Measurements from ENCODE around the gene C19orf81.
A peak's percentile ranks its signal among the peaks of the same experiment; 100 is the strongest.
"Not testable (repeated sequence)": the region's sequence is repeated elsewhere in the genome, so short reads cannot be mapped to it uniquely, and the experiment has no call there.

DNA sequence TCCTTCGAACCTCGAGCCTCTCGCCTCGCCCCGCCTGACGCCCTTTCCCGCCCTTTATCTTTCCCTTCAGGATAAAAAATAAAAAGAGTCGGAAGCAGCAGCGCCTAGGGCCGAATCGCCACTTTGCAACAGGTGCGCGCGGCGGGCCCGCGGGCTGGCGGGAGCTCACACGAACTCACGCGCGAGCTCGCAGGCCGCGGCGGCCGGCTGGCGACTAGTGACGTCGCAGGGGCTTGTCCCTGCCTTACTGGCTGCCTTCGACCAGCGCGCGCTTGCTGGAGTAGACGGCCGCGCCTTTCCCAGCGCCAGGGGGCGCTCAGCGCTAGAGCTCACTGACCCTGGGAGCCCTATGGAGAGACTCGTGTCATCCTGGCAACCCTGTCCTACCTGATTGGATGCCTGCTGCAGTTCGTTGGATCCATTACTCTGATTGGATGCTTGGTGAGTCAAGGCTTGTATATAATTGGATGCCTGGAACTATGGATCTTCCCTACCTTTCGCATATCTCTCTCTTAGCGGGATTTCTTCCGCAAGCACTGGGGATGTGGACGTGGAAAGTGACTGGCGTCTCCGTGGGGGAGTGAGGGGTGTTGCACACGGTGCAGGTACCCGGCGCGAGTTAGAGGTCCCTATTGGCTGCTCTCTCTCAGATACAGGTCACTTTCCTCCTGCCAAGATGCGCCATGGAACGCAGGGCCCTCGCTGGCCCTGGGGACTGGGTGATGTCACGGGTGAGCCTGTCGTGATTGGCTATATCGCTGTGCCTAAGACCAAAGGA lies 43.0 kb upstream of the C19orf81 start:
- not testable (repeated sequence) for TF ChIP-seq POLR2A, POLR2AphosphoS5, EP300 (IDR thresholded peaks at IDR 0.05)
- TF ChIP-seq, protein P1, sequence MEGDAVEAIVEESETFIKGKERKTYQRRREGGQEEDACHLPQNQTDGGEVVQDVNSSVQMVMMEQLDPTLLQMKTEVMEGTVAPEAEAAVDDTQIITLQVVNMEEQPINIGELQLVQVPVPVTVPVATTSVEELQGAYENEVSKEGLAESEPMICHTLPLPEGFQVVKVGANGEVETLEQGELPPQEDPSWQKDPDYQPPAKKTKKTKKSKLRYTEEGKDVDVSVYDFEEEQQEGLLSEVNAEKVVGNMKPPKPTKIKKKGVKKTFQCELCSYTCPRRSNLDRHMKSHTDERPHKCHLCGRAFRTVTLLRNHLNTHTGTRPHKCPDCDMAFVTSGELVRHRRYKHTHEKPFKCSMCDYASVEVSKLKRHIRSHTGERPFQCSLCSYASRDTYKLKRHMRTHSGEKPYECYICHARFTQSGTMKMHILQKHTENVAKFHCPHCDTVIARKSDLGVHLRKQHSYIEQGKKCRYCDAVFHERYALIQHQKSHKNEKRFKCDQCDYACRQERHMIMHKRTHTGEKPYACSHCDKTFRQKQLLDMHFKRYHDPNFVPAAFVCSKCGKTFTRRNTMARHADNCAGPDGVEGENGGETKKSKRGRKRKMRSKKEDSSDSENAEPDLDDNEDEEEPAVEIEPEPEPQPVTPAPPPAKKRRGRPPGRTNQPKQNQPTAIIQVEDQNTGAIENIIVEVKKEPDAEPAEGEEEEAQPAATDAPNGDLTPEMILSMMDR (IDR thresholded peaks at IDR 0.05) = peak in 2 of 6 experiments; percentile 5 to 47

Data from upper lobe of left lung (tissue), 4 donors.